HG03060 (cell line): Measurements from ENCODE around the gene BAHCC1.

Experiments
- ATAC-seq: cut with Tn5 transposase; IDR thresholded peaks from one replicate; pipeline ENCODE4 v1.9.1; 2021; ENCODE audit warnings: low read depth, moderate number of reproducible peaks; ENCODE audit not compliant: unreplicated experiment

BAHCC1 gene

GRCh38 chr17:81456798-81457197, 61.5 kb downstream of the BAHCC1 start:
- ATAC-seq: no peak

DNA sequence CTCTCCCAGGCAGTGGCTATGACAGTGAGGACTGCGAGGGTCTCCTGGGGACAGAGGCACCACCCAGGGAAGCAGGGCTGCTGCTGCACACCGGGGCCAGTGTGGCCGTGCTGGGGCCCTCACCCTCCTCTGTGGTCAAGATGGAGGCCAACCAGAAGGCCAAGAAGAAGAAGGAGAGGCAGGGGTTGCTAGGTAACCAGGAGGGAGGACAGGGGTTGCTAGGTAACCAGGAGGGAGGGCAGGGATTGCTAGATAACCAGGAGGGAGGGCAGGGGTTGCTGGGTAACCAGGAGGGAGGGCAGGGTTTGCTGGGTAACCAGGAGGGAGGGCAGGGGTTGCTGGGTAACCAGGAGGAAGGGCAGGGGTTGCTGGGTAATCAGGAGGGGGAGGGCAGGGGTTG, 62.1 kb downstream of the BAHCC1 start:
- ATAC-seq: no peak

GRCh38 chr17:81457917-81458555, 62.8 kb downstream of the BAHCC1 start:
- ATAC-seq: no peak

- no peak for ATAC-seq
Measured at GRCh38 chr17:81458628-81459027, 63.4 kb downstream of the BAHCC1 start.

- ATAC-seq: no peak
Measured at GRCh38 chr17:81459224-81459623, 64.0 kb downstream of the BAHCC1 start.

GRCh38 chr17:81459864-81460263, 64.6 kb downstream of the BAHCC1 start:
- no peak for ATAC-seq

- ATAC-seq: no peak
Measured at GRCh38 chr17:81460856-81461460, 65.7 kb downstream of the BAHCC1 start.

DNA sequence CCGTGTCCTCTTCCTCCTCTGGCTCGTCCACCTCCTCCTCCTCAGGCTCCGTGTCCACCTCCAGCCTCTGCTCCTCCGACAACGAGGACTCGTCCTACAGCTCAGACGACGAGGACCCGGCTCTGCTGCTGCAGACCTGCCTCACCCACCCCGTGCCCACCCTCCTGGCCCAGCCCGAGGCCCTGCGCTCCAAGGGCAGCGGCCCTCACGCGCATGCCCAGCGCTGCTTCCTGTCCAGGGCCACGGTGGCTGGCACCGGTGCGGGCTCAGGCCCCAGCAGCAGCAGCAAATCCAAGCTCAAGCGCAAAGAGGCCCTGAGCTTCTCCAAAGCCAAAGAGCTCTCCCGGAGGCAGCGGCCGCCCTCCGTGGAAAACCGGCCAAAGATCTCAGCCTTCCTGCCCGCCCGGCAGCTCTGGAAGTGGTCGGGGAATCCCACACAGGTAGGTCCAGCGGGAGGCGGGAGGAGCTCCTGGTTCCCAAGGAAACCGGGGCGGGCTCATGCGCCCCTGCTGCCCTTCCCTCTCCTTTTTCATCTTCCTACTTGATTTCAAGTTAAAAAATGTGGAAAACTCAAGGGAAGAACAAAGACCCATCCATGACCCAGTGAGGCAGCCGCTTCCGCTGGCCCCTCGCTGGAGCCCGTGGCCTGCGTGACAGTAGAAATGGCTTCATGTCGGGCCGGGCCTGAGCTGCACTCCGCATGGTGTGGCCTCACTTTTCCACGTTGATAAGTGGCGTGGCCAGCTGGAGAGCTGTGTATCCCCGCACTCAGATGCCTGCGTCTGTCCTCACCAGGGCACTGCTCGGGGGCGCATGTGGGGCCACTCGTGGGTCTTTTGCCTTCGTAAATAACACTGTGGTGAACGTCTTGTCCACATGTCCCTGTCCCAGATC, 66.6 kb downstream of the BAHCC1 start:
- no peak for ATAC-seq

- no peak for ATAC-seq
Measured at GRCh38 chr17:81462506-81463125, 67.4 kb downstream of the BAHCC1 start.

DNA sequence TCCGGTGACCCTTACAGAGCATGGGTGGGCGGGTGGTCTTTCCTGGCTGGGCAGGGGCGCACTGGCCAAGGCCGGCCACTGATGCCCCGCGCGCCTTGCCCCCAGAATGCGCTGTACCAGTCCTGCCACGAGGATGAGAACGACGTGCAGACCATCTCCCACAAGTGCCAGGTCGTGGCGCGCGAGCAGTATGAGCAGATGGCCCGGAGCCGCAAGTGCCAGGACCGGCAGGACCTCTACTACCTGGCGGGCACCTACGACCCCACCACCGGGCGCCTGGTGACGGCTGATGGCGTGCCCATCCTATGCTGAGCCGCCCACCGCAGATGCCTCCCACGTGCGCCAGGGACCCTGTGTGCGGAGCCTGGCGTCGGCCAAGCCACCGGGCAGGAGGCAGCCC, 68.2 kb downstream of the BAHCC1 start:
- ATAC-seq: no peak

- no peak for ATAC-seq
Measured at GRCh38 chr17:81464586-81464985, 69.3 kb downstream of the BAHCC1 start.

GRCh38 chr17:81465910-81466309, 70.7 kb downstream of the BAHCC1 start:
- no peak for ATAC-seq

DNA sequence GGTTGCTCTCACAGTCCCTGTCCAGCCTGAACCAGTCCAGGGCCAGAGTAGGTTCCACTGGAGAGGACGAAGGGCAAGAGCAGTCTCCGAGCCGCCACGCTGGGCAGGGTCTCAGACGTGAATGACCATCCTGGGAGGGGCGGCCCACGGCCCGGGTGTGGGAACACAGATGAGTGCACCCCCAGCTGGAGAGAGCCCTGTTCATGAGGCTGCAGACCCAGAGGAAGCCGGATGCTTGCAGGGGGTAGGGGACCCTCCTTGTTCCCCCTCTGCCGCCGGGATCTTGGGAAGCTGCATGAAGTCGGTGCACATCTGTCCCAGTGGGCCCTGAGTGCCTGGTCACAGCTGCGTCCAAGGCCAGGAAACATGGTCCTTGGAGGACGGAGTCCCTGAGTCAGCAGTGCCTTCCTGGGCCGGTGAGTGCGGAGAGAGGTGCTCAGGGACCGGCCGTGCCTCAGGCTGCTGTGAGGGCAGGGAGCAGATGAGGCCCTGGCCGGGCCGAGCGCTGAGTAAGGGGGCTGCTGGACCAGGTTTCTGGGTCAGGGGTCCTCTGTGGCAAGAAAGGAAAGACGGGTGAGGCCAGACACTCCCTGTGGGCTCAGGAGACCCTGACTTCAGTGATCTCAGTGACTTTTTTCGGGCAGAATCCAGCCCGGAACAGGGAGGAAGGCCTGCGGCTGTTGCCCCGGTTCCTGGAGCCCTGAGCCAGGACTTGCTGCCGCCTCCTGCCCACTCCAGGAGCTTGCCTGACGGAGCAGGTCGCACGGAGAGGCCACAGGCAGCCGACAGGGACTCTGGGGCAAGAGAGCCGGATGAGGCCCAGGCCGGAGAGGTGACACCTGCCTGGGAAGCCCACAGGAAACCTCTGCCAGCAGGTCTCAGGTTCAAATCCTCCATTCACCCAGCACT, 71.6 kb downstream of the BAHCC1 start:
- no peak for ATAC-seq

DNA sequence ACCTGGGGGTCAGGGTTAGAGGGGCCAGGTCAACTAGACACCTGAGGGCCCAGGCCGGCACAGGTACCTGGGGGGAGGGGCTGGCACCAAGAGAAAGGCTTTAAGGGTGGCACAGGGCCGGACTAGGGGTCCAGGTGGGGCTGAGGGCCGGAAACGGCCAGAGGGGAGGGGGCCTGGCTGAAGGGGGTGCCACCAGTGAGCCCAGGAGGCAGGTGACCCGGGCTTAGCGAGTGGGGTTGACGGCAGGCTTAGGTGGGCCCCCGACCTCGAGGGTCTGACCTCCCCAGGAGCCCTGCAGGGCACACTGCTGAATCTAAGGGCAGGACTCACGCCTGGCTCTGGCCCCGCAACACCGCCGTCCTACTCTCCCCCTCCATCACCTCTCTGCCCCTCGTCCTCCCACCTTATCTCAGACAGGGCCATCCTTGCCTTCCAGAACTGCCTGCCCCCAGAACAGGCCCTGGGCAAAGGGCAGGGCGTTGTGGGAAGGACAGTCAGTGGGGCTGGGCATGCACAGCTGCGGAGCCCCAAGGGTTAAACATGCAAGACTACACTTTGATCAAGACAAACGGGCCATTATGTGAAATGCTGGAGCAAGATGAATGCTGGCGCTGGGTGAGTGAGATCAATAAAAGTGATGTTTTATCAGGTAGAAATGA, 73.0 kb downstream of the BAHCC1 start:
- ATAC-seq: no peak

- ATAC-seq: no peak
Measured at GRCh38 chr17:81468770-81469121, 73.5 kb downstream of the BAHCC1 start.

DNA sequence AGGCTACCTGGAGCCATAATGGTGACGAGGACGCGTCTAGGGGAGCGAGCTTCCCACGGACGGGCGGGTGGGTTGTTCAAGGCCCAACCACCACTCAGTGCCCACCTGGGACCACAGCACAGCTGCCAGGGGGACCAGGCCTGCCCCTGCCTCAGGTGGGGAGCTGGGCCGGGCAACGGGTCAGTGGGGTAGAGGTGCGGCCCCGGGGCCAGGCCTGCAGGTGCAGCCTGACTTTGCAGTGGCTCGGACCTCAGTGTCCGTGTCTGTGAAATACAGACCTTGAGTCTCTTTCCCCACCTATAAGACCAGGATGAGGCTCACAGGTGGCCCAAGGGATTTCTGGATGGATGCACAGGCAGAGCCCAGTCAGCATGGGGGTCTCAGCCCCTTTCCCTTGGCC, 74.0 kb downstream of the BAHCC1 start:
- no peak for ATAC-seq

- ATAC-seq: no peak
Measured at GRCh38 chr17:81470270-81470943, 75.2 kb downstream of the BAHCC1 start.

- no peak for ATAC-seq
Measured at GRCh38 chr17:81470944-81471817, 75.9 kb downstream of the BAHCC1 start.
